MV-4-11 (cell line): ENCODE results near the gene XPO5.
A peak's percentile ranks its signal among the peaks of the same experiment; 100 is the strongest.
"Not testable (repeated sequence)": the region's sequence is repeated elsewhere in the genome, so short reads cannot be mapped to it uniquely, and the experiment has no call there.

Experiments
- DNase-seq: peaks from one replicate; lab custom pipeline; 2025; lab: John Stamatoyannopoulos, UW

The XPO5 gene

GRCh38 chr6:43575772-43576551 lies at the start of gene XPO5, which contains the start of gene POLH:
TSS of gene XPO5 (minus strand) at chr6:43576038. CDS start at chr6:43575864, 174 bp downstream.
TSS of gene POLH (plus strand) at chr6:43576185. CDS start at chr6:43582320, 6,135 bp downstream.
- DNase-seq: peak; percentile 88

DNA sequence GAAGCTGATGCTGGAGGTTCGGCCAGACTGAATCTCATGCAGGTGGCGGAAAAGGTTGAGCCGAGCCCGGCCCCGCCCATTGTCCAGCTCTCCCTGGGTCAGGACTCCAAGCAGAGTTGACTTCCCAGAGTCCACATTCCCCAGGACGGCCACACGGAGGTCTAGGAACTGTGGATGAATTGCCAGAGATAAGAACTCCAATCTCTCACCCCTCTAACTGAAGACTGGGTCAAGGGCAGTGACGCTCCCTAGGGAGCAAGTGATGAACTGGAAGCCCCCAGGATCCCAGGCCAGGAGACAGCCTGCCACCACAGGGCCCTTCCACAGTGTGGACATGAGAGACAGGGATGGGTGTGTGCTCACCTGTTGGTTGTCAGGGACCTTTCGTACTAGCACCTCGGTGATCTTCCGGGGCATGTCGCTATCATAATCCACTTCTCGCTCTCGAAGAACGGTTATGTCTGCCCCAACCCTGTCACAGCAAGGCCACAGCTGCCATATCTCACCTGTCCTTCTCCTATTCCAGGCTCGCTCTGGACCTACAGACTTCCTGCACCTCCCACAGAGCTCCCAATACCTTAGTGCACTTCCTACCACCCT lies 49.7 kb upstream of the XPO5 start:
- DNase-seq: no peak

DNA sequence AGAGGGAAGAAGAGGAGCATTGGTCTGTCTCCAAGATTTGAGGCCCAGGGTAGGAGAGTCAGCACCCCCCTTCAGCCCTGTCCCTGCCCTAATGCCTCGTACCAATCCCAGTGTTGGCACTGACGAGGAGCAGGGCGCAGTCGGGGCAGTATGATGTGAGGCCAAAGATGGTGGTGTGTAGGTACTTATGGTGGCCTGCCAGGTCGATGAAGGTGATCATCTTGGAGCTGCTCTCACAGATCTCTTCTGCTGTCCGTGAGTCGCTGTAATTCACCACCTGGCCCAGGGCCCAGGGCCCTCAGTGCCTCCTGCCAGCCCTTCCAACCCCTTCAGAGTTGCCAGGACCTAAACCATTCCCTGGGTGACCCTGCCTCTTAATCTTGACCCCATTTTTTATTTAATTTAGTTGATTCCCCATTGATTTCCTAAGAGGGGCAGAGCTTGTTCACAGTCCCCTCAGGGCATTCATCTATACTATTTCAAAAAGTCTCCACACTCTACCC lies 49.0 kb upstream of the XPO5 start:
- no peak for DNase-seq

- DNase-seq: no peak
Measured at GRCh38 chr6:43623880-43624785, 48.3 kb upstream of the XPO5 start.

GRCh38 chr6:43622541-43622940 lies 46.7 kb upstream of the XPO5 start:
- DNase-seq: no peak

DNA sequence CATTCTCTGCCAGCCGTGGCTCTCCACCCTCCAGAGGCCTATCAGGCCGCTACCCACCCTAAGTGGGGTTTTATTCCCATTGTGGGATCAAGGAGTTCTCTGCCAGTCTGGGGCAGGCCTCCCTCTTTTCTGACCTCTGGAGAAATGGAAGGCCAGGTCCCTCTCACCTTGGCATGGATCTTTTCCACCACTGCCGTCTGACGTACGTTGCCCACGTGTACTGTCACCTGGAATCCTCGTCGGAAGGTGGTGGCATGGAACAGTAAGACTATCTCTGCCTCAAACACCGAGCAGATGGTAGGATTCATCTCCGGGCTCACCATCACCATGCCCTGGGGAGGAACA lies 46.0 kb upstream of the XPO5 start:
- DNase-seq: no peak

GRCh38 chr6:43621078-43621835 lies 45.4 kb upstream of the XPO5 start:
- DNase-seq: no peak

DNA sequence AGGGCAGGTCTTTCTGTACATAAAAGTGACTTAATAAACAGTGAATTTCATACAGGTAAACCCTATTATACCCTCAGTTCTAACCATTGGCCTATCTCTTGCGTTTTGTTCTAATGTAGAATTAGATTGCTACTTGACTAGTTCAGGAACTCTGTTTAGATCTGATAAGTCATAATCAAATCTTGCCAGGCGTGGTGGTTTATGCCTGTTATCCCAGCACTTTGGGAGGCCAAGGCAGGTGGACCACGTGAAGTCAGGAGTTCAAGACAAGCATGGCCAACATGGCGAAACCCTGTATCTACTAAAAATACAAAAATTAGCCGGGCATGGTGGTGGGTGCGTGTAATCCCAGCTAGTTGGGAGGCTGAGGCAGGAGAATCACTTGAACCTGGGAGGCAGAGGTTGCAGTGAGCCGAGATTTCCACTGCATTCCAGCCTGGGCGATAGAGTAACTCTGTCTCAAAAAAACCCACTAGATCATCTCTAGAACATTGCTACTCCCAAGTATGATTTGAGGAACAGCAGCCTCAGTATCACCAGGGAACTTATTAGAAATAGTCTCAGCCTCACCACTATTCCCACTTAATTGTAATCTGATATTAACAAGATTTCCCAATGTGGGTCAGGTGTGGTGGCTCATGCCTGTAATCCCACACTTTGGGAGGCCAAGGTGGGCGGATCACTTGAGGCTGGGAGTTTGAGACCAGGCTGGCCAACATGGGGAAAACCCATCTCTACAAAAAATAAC lies 41.1 kb upstream of the XPO5 start:
- no peak for DNase-seq

GRCh38 chr6:43614396-43614730 lies 38.5 kb upstream of the XPO5 start:
- DNase-seq: no peak

- DNase-seq: no peak
Measured at GRCh38 chr6:43613721-43614395, 38.0 kb upstream of the XPO5 start.

GRCh38 chr6:43610431-43610830 lies 34.6 kb upstream of the XPO5 start:
- DNase-seq: no peak

DNA sequence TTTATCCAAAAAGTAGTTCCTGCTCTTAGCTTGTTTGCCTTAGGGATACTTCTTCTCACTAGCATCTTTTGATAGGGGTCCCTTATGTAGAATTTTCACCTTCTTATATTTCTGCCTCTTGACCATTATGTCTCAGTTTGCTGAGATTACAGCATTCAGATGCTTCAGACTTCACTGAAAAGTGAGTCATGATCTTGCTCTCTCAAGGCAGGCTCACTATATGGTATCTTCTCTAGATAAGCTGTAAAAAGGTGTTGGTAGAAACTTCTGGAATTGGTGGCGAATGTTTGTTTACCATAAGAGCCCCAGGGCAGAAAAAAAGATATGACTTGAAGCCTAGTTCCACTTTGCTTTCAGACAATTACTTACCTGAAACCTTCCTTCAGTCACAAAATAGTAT lies 33.6 kb upstream of the XPO5 start:
- DNase-seq: no peak

- DNase-seq: peak; percentile 67
Measured at GRCh38 chr6:43608807-43609206, 33.0 kb upstream of the XPO5 start.

DNA sequence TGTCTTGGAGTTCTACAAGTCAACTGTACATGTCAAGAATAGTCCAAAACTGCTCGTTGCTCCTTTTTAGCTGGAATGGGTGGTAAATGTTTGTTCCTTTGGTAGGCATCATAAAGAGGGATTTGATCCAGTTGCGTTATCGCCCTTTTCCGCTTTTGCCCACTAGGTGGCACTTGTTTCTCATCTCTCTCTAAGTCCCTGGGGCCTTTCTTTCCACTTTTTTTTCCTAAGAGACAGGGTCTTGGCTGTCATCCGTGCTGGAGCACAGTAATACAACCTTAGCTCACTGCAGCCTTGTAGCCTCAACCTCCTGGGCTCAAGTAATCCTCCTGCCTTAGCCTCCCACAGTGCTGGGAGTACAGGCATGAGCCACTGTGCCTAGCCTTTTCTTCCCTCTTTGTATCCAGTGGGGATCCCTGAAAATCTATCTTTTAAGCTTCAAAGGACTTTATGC lies 32.5 kb upstream of the XPO5 start:
- peak; percentile 57 for DNase-seq

GRCh38 chr6:43606019-43606418 lies 30.2 kb upstream of the XPO5 start:
- DNase-seq: no peak

GRCh38 chr6:43604174-43604573 lies 28.3 kb upstream of the XPO5 start:
- no peak for DNase-seq

DNA sequence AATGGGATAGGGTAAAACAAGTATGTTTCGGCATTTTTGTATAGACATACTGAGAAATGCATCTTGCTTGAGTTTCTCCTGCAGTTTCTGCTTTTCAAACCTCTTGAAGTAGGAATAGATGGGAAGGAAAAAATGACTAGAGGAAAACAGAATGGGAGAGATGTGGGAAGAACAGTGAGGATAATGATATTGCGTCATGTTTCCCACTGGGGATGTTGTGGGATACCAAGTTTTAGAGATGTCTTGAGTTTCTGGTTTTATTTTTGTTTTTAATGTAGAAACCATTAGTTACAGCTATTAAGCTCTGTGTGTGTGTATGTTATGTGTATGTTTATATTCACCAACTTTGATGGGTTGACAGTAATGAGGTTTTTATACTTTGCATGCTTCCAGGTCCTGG lies 24.8 kb upstream of the XPO5 start:
- no peak for DNase-seq

GRCh38 chr6:43593938-43594337 lies 18.1 kb upstream of the XPO5 start:
- no peak for DNase-seq

DNA sequence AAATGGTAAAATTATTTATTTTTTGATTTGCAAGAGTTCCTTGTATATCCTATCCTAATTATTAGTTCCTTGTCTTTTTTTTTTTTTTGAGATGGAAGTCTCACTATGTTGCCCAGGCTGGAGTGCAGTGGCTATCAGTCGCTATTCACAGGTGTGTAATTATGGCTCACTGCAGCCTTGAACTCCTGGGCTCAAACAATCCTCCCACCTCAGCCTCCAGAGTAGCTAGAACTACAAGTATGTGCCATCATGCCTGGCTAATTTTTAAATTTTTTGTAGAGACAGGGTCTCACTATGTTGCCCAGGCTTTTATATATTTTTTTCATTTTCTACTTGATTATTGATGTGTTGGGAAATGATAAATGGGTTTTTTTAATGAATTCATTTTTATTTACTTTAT lies 13.7 kb upstream of the XPO5 start:
- not testable (repeated sequence) for DNase-seq

GRCh38 chr6:43588194-43588593 lies 12.4 kb upstream of the XPO5 start:
- no peak for DNase-seq
